Smooth muscle cell (in vitro differentiated cells): Measurements from ENCODE around the gene DOCK9. TPM values are rescaled to one million over a fixed set of nuclear protein-coding genes. Genes with fewer than 3 reads are reported as not detected.

Experiments used
- DNase-seq: peaks from one replicate; lab custom pipeline; 2025; ENCODE audit not compliant: unreplicated experiment; lab: John Stamatoyannopoulos, UW
- H2AFZ ChIP-seq: fragments of 200-600 bp; sonication (generic); 2 replicates; pipeline ENCODE4 v1.6.0; 2016; ENCODE audit warnings: antibody characterized with exemption, low read depth, mild to moderate bottlenecking
- H3F3A ChIP-seq: fragments of 200-600 bp; sonication (generic); 2 replicates; pipeline ENCODE4 v1.6.0; 2017; ENCODE audit warnings: antibody characterized with exemption, low read depth
- H3K27ac ChIP-seq: fragments of 200-600 bp; sonication (generic); 2 replicates; pipeline ENCODE4 v1.5.1; 2016; ENCODE audit warnings: low read depth, mild to moderate bottlenecking
- H3K27me3 ChIP-seq: fragments of 200-600 bp; sonication (generic); 2 replicates; pipeline ENCODE4 v1.6.1; 2016; ENCODE audit warnings: low read depth, mild to moderate bottlenecking
- H3K36me3 ChIP-seq: fragments of 200-600 bp; sonication (generic); 2 replicates; pipeline ENCODE4 v1.5.1; 2016; ENCODE audit warnings: low read depth
- H3K4me1 ChIP-seq: fragments of 200-600 bp; sonication (generic); 2 replicates; pipeline ENCODE4 v1.5.1; 2016; ENCODE audit warnings: low read depth
- H3K4me2 ChIP-seq: fragments of 200-600 bp; sonication (generic); 2 replicates; pipeline ENCODE4 v1.6.0; 2016; ENCODE audit warnings: mild to moderate bottlenecking
- H3K4me3 ChIP-seq: fragments of 200-600 bp; sonication (generic); 2 replicates; pipeline ENCODE4 v1.5.1; 2016; ENCODE audit warnings: mild to moderate bottlenecking
- H3K79me2 ChIP-seq: fragments of 200-600 bp; sonication (generic); 2 replicates; pipeline ENCODE4 v1.6.0; 2016; ENCODE audit warnings: low read depth, mild to moderate bottlenecking
- H3K9ac ChIP-seq: fragments of 200-600 bp; sonication (generic); 2 replicates; pipeline ENCODE4 v1.6.0; 2016; ENCODE audit warnings: low read depth
- H3K9me3 ChIP-seq: fragments of 200-600 bp; sonication (generic); replicated peaks from 2 replicates; pipeline ENCODE4 v1.5.1; 2016; ENCODE audit warnings: low read depth
- H4K20me1 ChIP-seq: fragments of 200-600 bp; sonication (generic); 2 replicates; pipeline ENCODE4 v1.6.0; 2016; ENCODE audit warnings: low read depth
- CTCF ChIP-seq: fragments of 200-600 bp; sonication (generic); IDR thresholded peaks from 2 replicates; pipeline ENCODE4 v1.5.1; 2017; ENCODE audit warnings: borderline replicate concordance, mild to moderate bottlenecking, antibody characterized with exemption; ENCODE audit not compliant: insufficient read depth, poor library complexity, severe bottlenecking
- WGBS: methylation state at CpG from one replicate; pipeline ENCODE4 v1.1.7; 2016; ENCODE audit warnings: low lambda C conversion rate; 5-methylcytosine and 5-hydroxymethylcytosine counted together
- polyA plus RNA-seq: library from polyadenylated mRNA; unstranded; fragments of >200 nt; fragmentation: Nextera tagmentation; extraction: Ambion mirVana; gene quantifications from 2 replicates; pipeline ENCODE4 v1.2.1, GENCODE V29; 2016
- total RNA-seq: library from RNA; depleted of rRNA; stranded (reverse); fragments of >200 nt; gene quantifications from 2 replicates; pipeline ENCODE4 v1.2.3, GENCODE V29; 2014

DOCK9 gene
- total and polyA plus RNA-seq, 2 experiments from 2014 or later = 5.7 to 25.1 TPM

GRCh38 chr13:98877936-98878335 is 99.9 kb downstream of the DOCK9 start:
- H3K4me1 ChIP-seq = no peaks in the 10 kb centered on the region
- no peaks in the 10 kb centered on the region for H4K20me1 ChIP-seq
- no peak overlapping the region for H3K4me3 ChIP-seq
- no peak overlapping the region for H3K9ac ChIP-seq
- H3K27me3 ChIP-seq = no peaks in the 10 kb centered on the region
- H3K9me3 ChIP-seq = no peaks in the 10 kb centered on the region
- H3K4me2 ChIP-seq = no peak overlapping the region
- H2AFZ ChIP-seq = no peak overlapping the region
- H3K27ac ChIP-seq = no peak overlapping the region
- peaks cover 5% of the 10 kb centered on the region for H3K36me3 ChIP-seq
- no peaks in the 10 kb centered on the region for H3K79me2 ChIP-seq
- no peak for DNase-seq
- TF ChIP-seq CTCF = no peak
- 95% methylated on average over 4 of the region's 4 CpGs for WGBS
- no peaks in the 10 kb centered on the region for H3F3A ChIP-seq

DNA sequence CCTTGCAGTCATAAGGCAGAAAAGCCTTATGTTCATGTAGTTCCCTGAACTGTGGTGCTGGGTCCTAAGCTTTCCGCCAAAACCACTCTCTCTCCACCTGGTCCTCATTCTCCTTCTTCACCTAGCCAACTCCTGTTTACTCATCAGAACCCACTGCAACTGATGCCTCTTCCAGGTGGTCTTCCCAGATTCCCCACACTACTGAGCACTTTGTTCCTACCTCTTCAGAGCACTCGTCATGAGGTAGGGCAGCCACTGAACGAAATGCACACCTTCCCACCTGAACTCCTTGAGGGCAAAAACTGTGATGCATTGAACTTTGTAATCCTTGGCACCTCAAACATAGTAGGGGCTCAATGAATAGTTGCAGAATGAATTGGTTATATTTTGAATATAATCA is 100.4 kb downstream of the DOCK9 start:
- no peak for DNase-seq
- Histone ChIP-seq H4K20me1 (no peaks in the 10 kb centered on the region), H3K36me3 (peaks cover 5% of the 10 kb centered on the region), H3K4me3 (no peak overlapping the region), H2AFZ (no peak overlapping the region), H3K9me3 (no peaks in the 10 kb centered on the region), H3K4me1 (no peaks in the 10 kb centered on the region), H3K9ac (no peak overlapping the region), H3K79me2 (no peaks in the 10 kb centered on the region), H3K27me3 (no peaks in the 10 kb centered on the region), H3F3A (no peaks in the 10 kb centered on the region), H3K4me2 (no peak overlapping the region), H3K27ac (no peak overlapping the region)
- TF ChIP-seq CTCF = no peak
- 100% methylated on average over 3 of the region's 3 CpGs for WGBS

DNA sequence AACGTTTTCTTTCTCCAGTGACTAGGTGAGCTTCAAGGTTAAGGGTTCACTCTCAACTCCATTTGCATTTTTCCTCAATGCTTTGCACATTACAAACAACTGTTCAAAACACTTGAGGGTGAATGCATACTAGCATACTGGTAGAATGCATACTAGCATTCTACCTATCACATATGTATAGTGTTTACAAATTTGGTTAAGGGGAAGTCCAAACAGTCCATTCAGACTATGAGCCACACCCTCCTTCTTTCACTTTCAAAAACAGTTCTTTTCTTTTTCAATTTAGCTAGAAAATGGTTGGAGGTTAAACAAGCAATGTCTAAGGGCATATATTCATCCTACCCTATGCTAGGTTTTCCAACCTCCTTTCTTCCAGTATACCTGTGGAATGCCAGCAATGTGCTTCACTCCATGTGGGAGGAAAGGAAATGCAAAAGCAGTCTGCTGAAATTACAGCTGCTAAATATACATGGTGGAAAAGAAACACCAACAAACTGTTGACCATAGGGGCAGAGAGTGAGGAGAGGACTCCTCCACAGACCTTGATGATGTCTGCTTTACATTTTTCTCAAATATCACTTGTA is 102.6 kb downstream of the DOCK9 start:
- H3K27ac ChIP-seq = no peak overlapping the region
- H3K79me2 ChIP-seq = no peaks in the 10 kb centered on the region
- H2AFZ ChIP-seq = no peak overlapping the region
- no peak for DNase-seq
- no peak overlapping the region for H3K4me3 ChIP-seq
- H3K9me3 ChIP-seq = no peaks in the 10 kb centered on the region
- H3K36me3 ChIP-seq = no peaks in the 10 kb centered on the region
- H3K9ac ChIP-seq = no peak overlapping the region
- no peak overlapping the region for H3K4me2 ChIP-seq
- H3F3A ChIP-seq = no peaks in the 10 kb centered on the region
- WGBS = 83% methylated on average over 1 of the region's 1 CpG
- no peaks in the 10 kb centered on the region for H3K4me1 ChIP-seq
- no peaks in the 10 kb centered on the region for H3K27me3 ChIP-seq
- TF ChIP-seq CTCF = no peak
- no peaks in the 10 kb centered on the region for H4K20me1 ChIP-seq

- Histone ChIP-seq H3K4me2 (no peak overlapping the region), H3K27ac (no peak overlapping the region), H2AFZ (no peak overlapping the region), H3F3A (no peaks in the 10 kb centered on the region), H3K4me1 (no peaks in the 10 kb centered on the region), H4K20me1 (no peaks in the 10 kb centered on the region), H3K27me3 (no peaks in the 10 kb centered on the region), H3K9me3 (no peaks in the 10 kb centered on the region), H3K36me3 (no peaks in the 10 kb centered on the region), H3K9ac (no peak overlapping the region), H3K4me3 (no peak overlapping the region), H3K79me2 (no peaks in the 10 kb centered on the region)
- no peak for TF ChIP-seq CTCF
- 97% methylated on average over 2 of the region's 2 CpGs for WGBS
- DNase-seq = no peak
Observed at GRCh38 chr13:98874029-98874397, 103.9 kb downstream of the DOCK9 start.
